ENCODE data around the gene OSBPL5.

GRCh38 chr11:3214420-3214699, 49.2 kb upstream of the OSBPL5 start:
- TF ChIP-seq, protein P1, sequence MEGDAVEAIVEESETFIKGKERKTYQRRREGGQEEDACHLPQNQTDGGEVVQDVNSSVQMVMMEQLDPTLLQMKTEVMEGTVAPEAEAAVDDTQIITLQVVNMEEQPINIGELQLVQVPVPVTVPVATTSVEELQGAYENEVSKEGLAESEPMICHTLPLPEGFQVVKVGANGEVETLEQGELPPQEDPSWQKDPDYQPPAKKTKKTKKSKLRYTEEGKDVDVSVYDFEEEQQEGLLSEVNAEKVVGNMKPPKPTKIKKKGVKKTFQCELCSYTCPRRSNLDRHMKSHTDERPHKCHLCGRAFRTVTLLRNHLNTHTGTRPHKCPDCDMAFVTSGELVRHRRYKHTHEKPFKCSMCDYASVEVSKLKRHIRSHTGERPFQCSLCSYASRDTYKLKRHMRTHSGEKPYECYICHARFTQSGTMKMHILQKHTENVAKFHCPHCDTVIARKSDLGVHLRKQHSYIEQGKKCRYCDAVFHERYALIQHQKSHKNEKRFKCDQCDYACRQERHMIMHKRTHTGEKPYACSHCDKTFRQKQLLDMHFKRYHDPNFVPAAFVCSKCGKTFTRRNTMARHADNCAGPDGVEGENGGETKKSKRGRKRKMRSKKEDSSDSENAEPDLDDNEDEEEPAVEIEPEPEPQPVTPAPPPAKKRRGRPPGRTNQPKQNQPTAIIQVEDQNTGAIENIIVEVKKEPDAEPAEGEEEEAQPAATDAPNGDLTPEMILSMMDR (IDR thresholded peaks at IDR 0.05): no peak
- TF ChIP-seq EZH2 (IDR thresholded peaks at IDR 0.05) (no peak), EZH2phosphoT487 (IDR thresholded peaks at IDR 0.05) (no peak)
